ENCODE data around the gene KLHL4.

DNA sequence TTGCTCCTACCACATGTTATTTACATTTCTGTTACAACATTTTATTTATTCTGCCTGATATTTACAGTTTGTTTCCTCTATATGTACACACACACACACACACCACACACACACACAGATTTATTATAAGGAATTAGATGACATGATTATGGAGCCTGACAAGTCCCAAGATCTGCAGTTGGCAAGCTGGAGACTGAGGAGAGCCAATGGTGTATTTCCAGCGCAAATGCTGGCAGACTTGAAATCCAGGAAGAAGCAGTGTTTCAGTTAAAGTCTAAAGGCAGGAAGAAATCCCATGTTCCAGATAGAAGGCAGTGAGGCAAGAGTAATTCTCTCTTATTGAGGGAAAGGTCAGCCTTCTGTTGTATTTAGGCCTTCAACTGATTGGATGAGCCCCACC is 1.8 kb upstream of the KLHL4 start:
- no peak for TF ChIP-seq EZH2 (IDR thresholded peaks at IDR 0.05; ENCODE audit: low read length)
- TF ChIP-seq, protein P1, sequence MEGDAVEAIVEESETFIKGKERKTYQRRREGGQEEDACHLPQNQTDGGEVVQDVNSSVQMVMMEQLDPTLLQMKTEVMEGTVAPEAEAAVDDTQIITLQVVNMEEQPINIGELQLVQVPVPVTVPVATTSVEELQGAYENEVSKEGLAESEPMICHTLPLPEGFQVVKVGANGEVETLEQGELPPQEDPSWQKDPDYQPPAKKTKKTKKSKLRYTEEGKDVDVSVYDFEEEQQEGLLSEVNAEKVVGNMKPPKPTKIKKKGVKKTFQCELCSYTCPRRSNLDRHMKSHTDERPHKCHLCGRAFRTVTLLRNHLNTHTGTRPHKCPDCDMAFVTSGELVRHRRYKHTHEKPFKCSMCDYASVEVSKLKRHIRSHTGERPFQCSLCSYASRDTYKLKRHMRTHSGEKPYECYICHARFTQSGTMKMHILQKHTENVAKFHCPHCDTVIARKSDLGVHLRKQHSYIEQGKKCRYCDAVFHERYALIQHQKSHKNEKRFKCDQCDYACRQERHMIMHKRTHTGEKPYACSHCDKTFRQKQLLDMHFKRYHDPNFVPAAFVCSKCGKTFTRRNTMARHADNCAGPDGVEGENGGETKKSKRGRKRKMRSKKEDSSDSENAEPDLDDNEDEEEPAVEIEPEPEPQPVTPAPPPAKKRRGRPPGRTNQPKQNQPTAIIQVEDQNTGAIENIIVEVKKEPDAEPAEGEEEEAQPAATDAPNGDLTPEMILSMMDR (optimal IDR thresholded peaks at IDR 0.05 in 1 of 3, IDR thresholded peaks at IDR 0.05 in 1 of 3, conservative IDR thresholded peaks at IDR 0.05 in 1 of 3; ENCODE audit: extremely low read depth in 1 of 3, insufficient read depth in 2 of 3, low read length in 3 of 3), result no peak

Measured in keratinocyte (primary cell).